IMR-90 (cell line): ENCODE measurements around the gene SSBP3. TPM values are rescaled to one million over a fixed set of nuclear protein-coding genes. Genes with fewer than 3 reads are reported as not detected.
"Not testable (repeated sequence)": the region's sequence is repeated elsewhere in the genome, so short reads cannot be mapped to it uniquely, and the experiment has no call there.

Source experiments
- ATAC-seq: fragments of 200-7000 bp; cut with Tn5 transposase; 2 replicates; pipeline ENCODE4 v1.9.1; 2020; ENCODE audit warnings: low read depth, mild to moderate bottlenecking, moderate library complexity
- BruUV-seq: library from RNA; stranded (reverse); fragments of 400-500 nt; replicated peaks from 2 replicates; lab custom pipeline; 2021; lab: Mats Ljungman, UMichigan
- CTCF ChIA-PET: fragments of 300-600 bp; formaldehyde crosslinking; extraction: SDS; loops from one replicate; lab custom pipeline; 2021; ENCODE audit warnings: antibody characterized with exemption; lab: Yijun Ruan, JAX
- POLR2A ChIA-PET: fragments of 300-600 bp; sonication (Branson Sonifier 250); formaldehyde crosslinking; loops from one replicate; lab custom pipeline; 2022; ENCODE audit warnings: antibody characterized with exemption; ENCODE audit not compliant: unreplicated experiment; lab: Charles Lee
- DNase-seq: peaks from one replicate; pipeline ENCODE4 v3.0.0; 2013
- H2AFZ ChIP-seq: replicated peaks from 2 replicates; pipeline ENCODE3; 2013; ENCODE audit warnings: low read length, mild to moderate bottlenecking; ENCODE audit not compliant: poor library complexity
- H2AK5ac ChIP-seq: 2 replicates; pipeline ENCODE4 v1.6.1; 2013; ENCODE audit warnings: low read depth, low read length, inconsistent platforms
- H2AK9ac ChIP-seq: replicated peaks from 2 replicates; pipeline ENCODE3; 2013; ENCODE audit warnings: mild to moderate bottlenecking, low read depth, low read length, moderate library complexity; ENCODE audit not compliant: poor library complexity
- H2BK120ac ChIP-seq: 2 replicates; pipeline ENCODE4 v1.6.1; 2013; ENCODE audit warnings: low read depth, low read length, inconsistent platforms
- H2BK15ac ChIP-seq: 3 replicates; pipeline ENCODE4 v1.6.1; 2013; ENCODE audit warnings: low read depth, low read length, inconsistent platforms
- H2BK20ac ChIP-seq: 2 replicates; pipeline ENCODE4 v1.6.1; 2013; ENCODE audit warnings: low read depth, mild to moderate bottlenecking, inconsistent platforms, low read length, moderate library complexity
- H2BK5ac ChIP-seq: 2 replicates; pipeline ENCODE4 v1.6.1; 2013; ENCODE audit warnings: mild to moderate bottlenecking, low read depth, low read length, inconsistent platforms; ENCODE audit not compliant: poor library complexity, severe bottlenecking
- H3K14ac ChIP-seq: replicated peaks from 2 replicates; pipeline ENCODE4 v1.6.1; 2013; ENCODE audit warnings: low read depth, low read length, inconsistent platforms
- H3K18ac ChIP-seq: 2 replicates; pipeline ENCODE4 v1.6.1; 2013; ENCODE audit warnings: low read depth, low read length, control low read depth
- H3K23ac ChIP-seq: 2 replicates; pipeline ENCODE4 v1.6.1; 2013; ENCODE audit warnings: low read depth, low read length, inconsistent platforms
- H3K27ac ChIP-seq: 2 replicates; pipeline ENCODE4 v1.5.1; 2013; ENCODE audit warnings: mild to moderate bottlenecking, control low read depth, low read length; ENCODE audit not compliant: insufficient read depth
- H3K27me3 ChIP-seq: 2 replicates; pipeline ENCODE4 v1.6.1; 2013; ENCODE audit warnings: low read length; ENCODE audit not compliant: control insufficient read depth, insufficient read depth
- H3K36me3 ChIP-seq: 2 replicates; pipeline ENCODE4 v1.6.1; 2013; ENCODE audit warnings: low read length, mixed read lengths; ENCODE audit not compliant: control insufficient read depth, insufficient read depth
- H3K4ac ChIP-seq: 2 replicates; pipeline ENCODE4 v1.6.1; 2013; ENCODE audit warnings: low read depth, low read length, inconsistent platforms
- H3K4me1 ChIP-seq: 2 replicates; pipeline ENCODE4 v1.6.1; 2013; ENCODE audit warnings: low read length, mixed read lengths; ENCODE audit not compliant: control insufficient read depth, insufficient read depth
- H3K4me2 ChIP-seq: 2 replicates; pipeline ENCODE4 v1.6.1; 2013; ENCODE audit warnings: low read depth, mild to moderate bottlenecking, control low read depth, low read length, moderate library complexity
- H3K4me3 ChIP-seq: 2 replicates; pipeline ENCODE4 v1.5.1; 2013; ENCODE audit warnings: low read depth, mild to moderate bottlenecking, control low read depth, low read length, moderate library complexity; ENCODE audit not compliant: insufficient read depth
- H3K56ac ChIP-seq: 2 replicates; pipeline ENCODE4 v1.6.1; 2013; ENCODE audit warnings: low read length, inconsistent platforms; ENCODE audit not compliant: insufficient read depth; ENCODE audit errors: extremely low read depth
- H3K79me1 ChIP-seq, 2 experiments: 2 replicates each; pipeline ENCODE4 v1.6.1; 2013; ENCODE audit warnings: low read length in 2 of 2, inconsistent platforms in 1 of 2, low read depth in 1 of 2
- H3K9ac ChIP-seq: 2 replicates; pipeline ENCODE4 v1.6.1; 2013; ENCODE audit warnings: low read depth, low read length, control low read depth
- H3K9me1 ChIP-seq: 2 replicates; pipeline ENCODE4 v1.6.1; 2013; ENCODE audit warnings: low read length, inconsistent platforms; ENCODE audit not compliant: insufficient read depth
- H3K9me3 ChIP-seq: 2 replicates; pipeline ENCODE4 v1.6.1; 2013; ENCODE audit warnings: low read length; ENCODE audit not compliant: control insufficient read depth, insufficient read depth
- H4K20me1 ChIP-seq: 2 replicates; pipeline ENCODE4 v1.6.1; 2013; ENCODE audit warnings: low read length, inconsistent platforms; ENCODE audit not compliant: insufficient read depth
- H4K5ac ChIP-seq: 2 replicates; pipeline ENCODE4 v1.6.1; 2013; ENCODE audit warnings: mild to moderate bottlenecking, low read depth, low read length, control low read depth
- H4K8ac ChIP-seq, 2 experiments: 2 replicates each; pipeline ENCODE4 v1.6.1; 2013; ENCODE audit warnings: low read depth in 2 of 2, low read length in 2 of 2, control low read depth in 1 of 2, inconsistent platforms in 1 of 2
- H4K91ac ChIP-seq: 2 replicates; pipeline ENCODE4 v1.6.1; 2013; ENCODE audit warnings: low read depth, low read length, inconsistent platforms; ENCODE audit not compliant: insufficient read depth
- WGBS, 2 experiments: methylation state at CpG; one replicate each; pipeline versions ENCODE4 v1.1.5 to v1.1.7; 2013; ENCODE audit warnings: missing lambda C conversion rate in 2 of 2; ENCODE audit not compliant: insufficient read length in 1 of 2; ENCODE audit errors: extremely low coverage in 2 of 2; 5-methylcytosine and 5-hydroxymethylcytosine counted together
- dilution Hi-C: fragments of 300-500 bp; cut with HindIII; formaldehyde crosslinking; loops from one replicate; pipeline ENCODE4 v1.14.3; 2018; ENCODE audit warnings: low sequenced_read_pairs; ENCODE audit not compliant: unreplicated experiment
- in situ Hi-C: fragments of 300-500 bp; cut with MboI; formaldehyde crosslinking; loops from 3 replicates; pipeline ENCODE4 v1.14.3; 2019; ENCODE audit warnings: low sequenced_read_pairs, inconsistent platforms, mixed read lengths
- intact Hi-C: fragments of 100-400 bp; cut with micrococcal nuclease; formaldehyde crosslinking; loops from 2 replicates; pipeline ENCODE4 v1.10.0; 2022
- polyA plus RNA-seq, 3 experiments: library from polyadenylated mRNA; depleted of rRNA; stranded (reverse); fragments of >200 nt; gene quantifications; 2 replicates each; pipeline ENCODE4 v1.2.3, GENCODE V29; 2012; ENCODE audit warnings: low replicate concordance in 1 of 3
- total RNA-seq: library from RNA; depleted of rRNA; stranded (reverse); fragments of >200 nt; gene quantifications from 2 replicates; pipeline ENCODE4 v1.2.3, GENCODE V29; 2012

The SSBP3 gene
- total and polyA plus RNA-seq, 2 of the 4 experiments (the other 2 are of a cell fraction): 10.9 to 39.6 TPM

DNA sequence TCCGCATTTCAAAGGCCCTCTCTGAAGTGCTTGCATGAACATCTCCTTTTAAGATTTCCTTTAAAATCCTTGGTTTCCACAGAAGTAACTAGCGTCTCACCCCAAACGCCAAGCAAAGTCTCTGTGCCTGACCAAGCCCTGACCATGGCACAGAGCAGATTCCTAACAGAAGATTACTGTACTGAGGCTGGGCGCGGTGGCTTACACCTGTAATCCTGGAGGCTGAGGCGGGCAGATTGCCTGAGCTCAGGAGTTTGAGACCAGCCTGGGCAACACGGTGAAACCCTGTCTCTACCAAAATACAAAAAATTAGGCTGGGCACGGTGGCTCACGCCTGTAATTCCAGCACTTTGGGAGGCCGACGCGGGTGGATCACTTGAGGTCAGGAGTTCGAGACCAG is 60.6 kb downstream of the SSBP3 start:
- H4K5ac ChIP-seq, H4K91ac ChIP-seq, H4K8ac ChIP-seq, intact Hi-C loops, H2BK5ac ChIP-seq, H3K9me3 ChIP-seq, DNase-seq, ATAC-seq, dilution Hi-C loops, H3K4me1 ChIP-seq, H2AK5ac ChIP-seq, in situ Hi-C loops, H3K4me2 ChIP-seq, H2AFZ ChIP-seq, H3K4ac ChIP-seq, H3K14ac ChIP-seq, H3K9ac ChIP-seq, H3K27ac ChIP-seq, POLR2A ChIA-PET, H2BK20ac ChIP-seq, H3K18ac ChIP-seq, H3K56ac ChIP-seq, H2BK15ac ChIP-seq, H2BK120ac ChIP-seq, H2AK9ac ChIP-seq, H3K23ac ChIP-seq, BruUV-seq, H3K4me3 ChIP-seq, H3K27me3 ChIP-seq: not testable (repeated sequence)
- Histone ChIP-seq H3K36me3 (peaks cover 11% of the 10 kb centered on the region), H4K20me1 (peaks cover 13% of the 10 kb centered on the region; the same call in 1 of the 2 replicates), H3K9me1 (peaks cover 19% of the 10 kb centered on the region), H3K79me1 (peaks cover 51 to 83% of the 10 kb centered on the region in 2 experiments)
- CTCF ChIA-PET: interaction anchor here (0.6 kb wide), 1 partner anchor 11 kb away, joined by 3 read pairs; no protein-coding TSS in a partner anchor
- 93% methylated on average over 7 of the region's 13 CpGs; no CpG with 5 or more reads in 1 of the 2 experiments for WGBS, 2 experiments
